Measurements from ENCODE around the gene ABCF2.

Gene ABCF2

DNA sequence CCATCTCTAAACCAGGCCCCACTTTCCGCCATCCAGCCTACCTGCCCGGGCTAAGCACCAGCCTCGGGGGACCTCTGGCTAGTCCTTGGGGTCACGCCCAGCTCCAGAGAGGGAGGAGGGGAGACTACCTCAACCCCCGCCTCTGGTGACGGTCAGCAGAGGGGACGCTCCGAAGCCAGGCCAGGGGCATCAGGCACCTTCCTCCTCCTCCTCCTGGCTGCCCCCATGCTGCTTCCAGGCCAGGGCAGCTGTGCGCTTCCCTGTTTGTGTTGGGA lies 25.5 kb upstream of the ABCF2 start:
- TF ChIP-seq, protein P1, sequence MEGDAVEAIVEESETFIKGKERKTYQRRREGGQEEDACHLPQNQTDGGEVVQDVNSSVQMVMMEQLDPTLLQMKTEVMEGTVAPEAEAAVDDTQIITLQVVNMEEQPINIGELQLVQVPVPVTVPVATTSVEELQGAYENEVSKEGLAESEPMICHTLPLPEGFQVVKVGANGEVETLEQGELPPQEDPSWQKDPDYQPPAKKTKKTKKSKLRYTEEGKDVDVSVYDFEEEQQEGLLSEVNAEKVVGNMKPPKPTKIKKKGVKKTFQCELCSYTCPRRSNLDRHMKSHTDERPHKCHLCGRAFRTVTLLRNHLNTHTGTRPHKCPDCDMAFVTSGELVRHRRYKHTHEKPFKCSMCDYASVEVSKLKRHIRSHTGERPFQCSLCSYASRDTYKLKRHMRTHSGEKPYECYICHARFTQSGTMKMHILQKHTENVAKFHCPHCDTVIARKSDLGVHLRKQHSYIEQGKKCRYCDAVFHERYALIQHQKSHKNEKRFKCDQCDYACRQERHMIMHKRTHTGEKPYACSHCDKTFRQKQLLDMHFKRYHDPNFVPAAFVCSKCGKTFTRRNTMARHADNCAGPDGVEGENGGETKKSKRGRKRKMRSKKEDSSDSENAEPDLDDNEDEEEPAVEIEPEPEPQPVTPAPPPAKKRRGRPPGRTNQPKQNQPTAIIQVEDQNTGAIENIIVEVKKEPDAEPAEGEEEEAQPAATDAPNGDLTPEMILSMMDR (IDR thresholded peaks at IDR 0.05; ENCODE audit: low read depth, low read length) = no peak

DNA sequence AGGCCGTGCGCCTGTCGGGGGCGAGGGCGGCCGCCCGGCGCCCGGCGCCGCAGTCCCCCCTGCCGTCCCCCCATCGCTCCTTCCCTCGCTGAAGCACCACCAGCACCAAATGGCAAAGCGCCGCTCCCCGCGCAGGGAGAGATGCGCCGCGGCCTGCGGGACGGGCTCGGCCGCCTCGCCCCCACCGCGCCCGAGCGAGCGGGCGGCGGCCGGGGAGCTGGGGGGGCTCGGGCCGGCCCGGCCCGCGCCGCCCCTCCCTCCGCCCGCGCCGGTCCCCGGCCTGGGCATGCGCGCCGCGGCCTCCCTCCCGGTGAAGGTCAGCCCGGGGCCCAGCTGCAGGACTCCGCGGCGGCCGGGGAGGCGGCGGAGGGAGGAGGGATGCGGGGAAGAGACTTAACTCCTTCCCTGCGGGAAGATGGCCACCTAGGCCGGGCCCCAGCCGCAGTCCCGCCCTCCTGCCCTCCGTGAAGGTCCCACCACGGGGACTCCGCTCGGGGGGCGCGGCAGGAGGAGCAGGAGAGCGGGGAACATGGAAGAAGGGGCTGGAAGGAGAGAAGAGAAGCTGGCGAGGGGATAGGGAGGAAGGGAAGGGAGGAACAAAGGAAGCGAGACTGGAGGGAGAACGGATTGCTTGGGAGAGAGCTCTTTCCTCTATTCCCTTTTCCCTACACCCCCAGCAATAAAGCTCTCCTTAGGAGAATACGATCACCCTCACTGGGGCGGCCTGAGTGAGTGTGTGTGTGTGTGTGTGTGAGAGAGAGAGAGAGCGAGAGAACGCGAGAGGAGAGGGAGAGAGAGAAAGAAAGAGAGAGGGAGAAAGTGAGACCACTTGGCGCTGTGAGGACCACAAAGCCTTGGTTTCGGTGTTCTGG lies 24.9 kb upstream of the ABCF2 start:
- peak; percentile 49 for DNase-seq (ENCODE audit: extremely low read depth, low read depth)
- TF ChIP-seq, protein P1 (IDR thresholded peaks at IDR 0.05; ENCODE audit: low read depth, low read length) = no peak

More for the DNA sequence above, 25.5 kb upstream of the ABCF2 start:
- no peak for DNase-seq (ENCODE audit: extremely low read depth, low read depth)

DNA sequence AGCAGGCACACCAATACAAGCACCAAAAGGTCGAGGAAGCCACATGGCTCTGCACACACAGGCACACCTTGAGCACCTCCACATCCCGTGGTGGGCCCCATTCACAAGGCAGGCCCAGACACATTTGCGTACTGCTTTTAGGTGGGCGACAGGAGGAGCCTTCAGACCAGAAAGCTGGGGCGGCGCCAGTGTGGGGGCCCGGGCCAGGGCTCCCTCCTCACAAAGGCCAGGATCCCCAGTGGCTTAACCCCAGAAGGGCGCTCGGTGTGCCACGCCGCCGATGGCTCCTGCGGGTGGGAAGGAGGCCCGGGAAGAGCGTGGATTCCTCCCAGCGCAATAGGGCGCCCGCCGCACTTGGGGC lies 24.3 kb upstream of the ABCF2 start:
- DNase-seq (ENCODE audit: extremely low read depth, low read depth) = no peak
- TF ChIP-seq, protein P1 (IDR thresholded peaks at IDR 0.05; ENCODE audit: low read depth, low read length) = no peak

DNA sequence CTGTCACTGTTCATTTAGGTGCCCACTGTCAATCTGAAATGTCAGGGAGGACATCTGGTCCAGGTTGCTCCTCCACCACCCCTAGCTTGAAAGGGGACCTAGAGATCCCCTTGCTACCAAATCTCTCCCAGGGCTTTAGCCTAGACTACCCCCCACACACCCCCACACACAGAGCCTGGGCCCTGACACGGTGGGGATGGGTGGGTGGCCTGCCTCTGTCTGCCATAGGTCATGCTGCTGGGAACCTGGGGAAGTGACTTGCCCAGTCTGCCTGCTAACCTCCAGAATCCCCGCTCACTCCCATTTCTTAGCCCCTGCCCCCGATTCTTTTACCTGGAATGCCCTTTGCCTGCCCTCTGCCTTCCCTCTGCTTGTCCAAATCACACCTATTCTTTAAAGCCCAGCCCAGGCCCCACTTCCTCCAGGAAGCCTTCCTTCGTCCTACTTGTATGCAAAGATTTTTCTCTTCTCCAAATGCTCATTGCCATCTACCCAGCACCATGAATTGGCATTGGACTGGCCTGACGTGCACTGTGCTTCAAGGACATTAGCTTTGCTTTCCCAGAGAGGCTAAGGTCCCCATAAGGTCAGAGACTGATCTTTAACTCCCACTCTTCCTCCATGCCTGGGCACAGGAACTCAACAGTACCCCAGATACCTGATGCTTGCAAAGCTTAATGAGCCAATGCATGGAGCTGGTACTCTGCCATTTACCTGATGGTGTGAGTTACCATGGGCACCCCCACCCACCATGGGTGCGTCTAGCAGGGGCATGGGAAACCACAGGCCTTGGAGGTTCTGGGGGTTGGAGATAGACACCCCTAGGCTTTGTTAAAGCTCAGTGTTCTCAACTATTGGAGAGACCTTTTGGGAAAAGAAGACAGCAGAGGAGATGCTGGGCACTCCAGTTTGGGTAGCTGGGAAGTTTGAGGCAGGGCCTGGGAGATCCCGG lies 23.5 kb upstream of the ABCF2 start:
- no peak for DNase-seq (ENCODE audit: extremely low read depth, low read depth)
- TF ChIP-seq, protein P1 (IDR thresholded peaks at IDR 0.05; ENCODE audit: low read depth, low read length) = no peak

DNA sequence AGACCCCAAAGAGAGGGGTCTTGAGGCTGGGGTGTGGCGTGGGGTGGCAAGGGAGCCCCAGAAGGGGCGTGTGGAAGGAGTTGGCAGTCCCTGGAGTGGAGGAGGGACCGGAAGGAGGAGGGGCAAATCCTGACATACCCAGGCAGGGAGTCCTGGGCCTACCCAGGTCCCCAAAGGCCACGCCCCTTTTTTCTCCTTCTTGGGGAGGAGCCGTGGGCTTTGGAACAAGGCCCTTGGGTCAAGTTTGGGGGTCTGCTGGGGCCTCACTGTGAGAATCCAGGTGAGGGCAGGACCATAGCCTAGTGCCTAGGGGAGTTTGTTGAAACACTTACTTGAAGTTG lies 22.7 kb upstream of the ABCF2 start:
- no peak for DNase-seq (ENCODE audit: extremely low read depth, low read depth)
- TF ChIP-seq, protein P1 (IDR thresholded peaks at IDR 0.05; ENCODE audit: low read depth, low read length) = no peak

DNA sequence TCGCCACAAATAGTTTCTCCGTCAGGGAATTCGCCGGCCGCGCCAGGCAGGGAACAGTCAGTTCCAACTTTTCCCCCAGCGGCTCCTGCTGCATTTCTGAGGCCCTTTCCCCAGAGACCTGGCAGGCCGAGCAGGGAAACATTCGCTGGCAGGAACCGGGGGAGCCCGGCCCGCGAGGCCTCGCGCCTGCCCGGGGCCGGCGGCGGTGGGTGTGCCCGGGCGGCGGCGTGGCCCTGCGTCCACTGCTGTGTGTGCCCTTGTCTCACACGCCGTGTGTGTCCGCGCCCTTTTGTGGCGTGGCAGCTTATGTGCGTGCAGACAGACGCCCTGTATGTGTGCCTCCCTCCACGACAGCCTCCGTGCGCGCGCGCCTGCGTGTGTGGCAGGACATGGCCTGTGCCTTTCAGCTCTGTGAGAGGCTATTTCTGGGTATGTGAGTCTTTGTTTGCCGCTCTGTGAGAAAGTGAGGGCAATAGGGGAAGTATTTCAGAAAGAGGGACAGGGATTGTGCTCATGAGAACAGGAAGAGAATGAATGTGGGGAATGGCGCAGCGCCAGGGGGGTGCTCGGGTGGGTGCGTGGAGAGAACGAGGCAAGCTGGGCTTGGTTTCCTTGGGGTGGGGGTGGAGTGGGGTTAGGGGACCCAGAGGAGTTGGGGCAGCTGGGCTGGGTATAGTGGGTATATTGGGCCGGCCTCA lies 22.2 kb upstream of the ABCF2 start:
- TF ChIP-seq, protein P1 (IDR thresholded peaks at IDR 0.05; ENCODE audit: low read depth, low read length) = no peak
- no peak for DNase-seq (ENCODE audit: extremely low read depth, low read depth)

All from AG09319 (cell line).